OCI-LY3 (cell line): ENCODE measurements around the gene KCTD13.

Experiments
- CTCF ChIP-seq: fragments of 200-600, 300-600 bp; sonication (generic); IDR thresholded peaks from 2 replicates; pipeline ENCODE4 v1.5.1; 2014; ENCODE audit warnings: antibody characterized with exemption, low read length, low read depth
- EZH2phosphoT487 ChIP-seq: fragments of 200-600 bp; shearing (Covaris generic); IDR thresholded peaks from 2 replicates; pipeline ENCODE4 v1.6.1; 2018; ENCODE audit warnings: antibody characterized with exemption, mixed run types, low read depth

- no peak for TF ChIP-seq CTCF
- TF ChIP-seq EZH2phosphoT487 = no peak
These were observed 47.6 kb upstream of the KCTD13 start, which contains the start of gene TAOK2 for GRCh38 chr16:29973384-29974246.
